ENCODE results near the gene DOCK1. TPM values are rescaled to one million over a fixed set of nuclear protein-coding genes. Genes with fewer than 3 reads are reported as not detected.

DOCK1 gene
- total RNA-seq (ENCODE audit: low replicate concordance), result 67.0 and 72.6 TPM in 2 replicates

- Histone ChIP-seq H3K4me3 (peak within 1 kb of the TSS; percentile 97), H3K4me1 (no peaks in the 10 kb centered on the region), H3K4me2 (peak within 1 kb of the TSS; percentile 89), H3K79me2 (ENCODE audit: low read depth) (peaks cover 51% of the 10 kb centered on the region), H2AFZ (replicated peaks) (peak within 1 kb of the TSS; percentile 95), H3K27ac (no peak within 1 kb of the TSS), H3K9ac (peak within 1 kb of the TSS; percentile 61), H3K9me3 (ENCODE audit: low read depth) (no peaks in the 10 kb centered on the region), H3K36me3 (no peaks in the 10 kb centered on the region), H4K20me1 (ENCODE audit: low read depth) (peaks cover 39% of the 10 kb centered on the region), H3K27me3 (no peaks in the 10 kb centered on the region), H3F3A (ENCODE audit: low read depth) (no peaks in the 10 kb centered on the region)
- Mint-ChIP-seq H3K4me3 (peak within 1 kb of the TSS; percentile 96), H3K27ac (peak within 1 kb of the TSS; percentile 98), H3K4me1 (peaks cover 19% of the 10 kb centered on the region), H3K36me3 (peaks cover 5% of the 10 kb centered on the region), H3K27me3 (ENCODE audit: insufficient read depth, low read depth) (peaks cover 10% of the 10 kb centered on the region), H3K9me3 (peaks cover 2% of the 10 kb centered on the region)
- DNase-seq (ENCODE audit: low spot score), result peak; percentile 86
- TF ChIP-seq CTCF (IDR thresholded peaks at IDR 0.05) (no peak), EZH2 (IDR thresholded peaks at IDR 0.05) (no peak), EZH2phosphoT487 (IDR thresholded peaks at IDR 0.05) (no peak)
These were observed at the start of gene DOCK1 for GRCh38 chr10:126904818-126905701. DOCK1 (plus strand) TSS chr10:126905428; CDS start chr10:126905518, 90 bp downstream.

GRCh38 chr10:126857178-126857806, 47.9 kb upstream of the DOCK1 start:
- Histone ChIP-seq H3K27me3 (no peaks in the 10 kb centered on the region), H4K20me1 (ENCODE audit: low read depth) (no peaks in the 10 kb centered on the region), H3F3A (ENCODE audit: low read depth) (no peaks in the 10 kb centered on the region), H3K4me1 (no peaks in the 10 kb centered on the region), H3K9ac (no peak overlapping the region), H3K36me3 (no peaks in the 10 kb centered on the region), H3K4me3 (no peak overlapping the region), H3K79me2 (ENCODE audit: low read depth) (no peaks in the 10 kb centered on the region), H3K9me3 (ENCODE audit: low read depth) (no peaks in the 10 kb centered on the region), H3K4me2 (no peak overlapping the region), H3K27ac (no peak overlapping the region), H2AFZ (replicated peaks) (no peak overlapping the region)
- no peaks in the 10 kb centered on the region for H3K4me1 Mint-ChIP-seq
- peak; percentile 23 for TF ChIP-seq CTCF (IDR thresholded peaks at IDR 0.05)
- TF ChIP-seq EZH2 (IDR thresholded peaks at IDR 0.05), result no peak
- H3K9me3 Mint-ChIP-seq, result no peaks in the 10 kb centered on the region
- DNase-seq (ENCODE audit: low spot score), result no peak
- H3K27me3 Mint-ChIP-seq (ENCODE audit: insufficient read depth, low read depth), result no peaks in the 10 kb centered on the region
- H3K27ac Mint-ChIP-seq, result no peak overlapping the region
- H3K4me3 Mint-ChIP-seq, result no peak overlapping the region
- no peaks in the 10 kb centered on the region for H3K36me3 Mint-ChIP-seq

GRCh38 chr10:126867567-126868365, 37.5 kb upstream of the DOCK1 start:
- no peaks in the 10 kb centered on the region for H3K79me2 ChIP-seq (ENCODE audit: low read depth)
- no peak overlapping the region for H3K9ac ChIP-seq
- no peak overlapping the region for H3K4me3 ChIP-seq
- H3K4me1 ChIP-seq, result peaks cover 7% of the 10 kb centered on the region
- Mint-ChIP-seq H3K4me1 (peaks cover 7% of the 10 kb centered on the region), H3K27me3 (ENCODE audit: insufficient read depth, low read depth) (peaks cover 2% of the 10 kb centered on the region), H3K4me3 (no peak overlapping the region), H3K9me3 (peaks cover 3% of the 10 kb centered on the region), H3K27ac (no peak overlapping the region), H3K36me3 (no peaks in the 10 kb centered on the region)
- H4K20me1 ChIP-seq (ENCODE audit: low read depth), result no peaks in the 10 kb centered on the region
- TF ChIP-seq CTCF (IDR thresholded peaks at IDR 0.05) (no peak), EZH2 (IDR thresholded peaks at IDR 0.05) (no peak), EZH2phosphoT487 (IDR thresholded peaks at IDR 0.05) (no peak)
- H3K9me3 ChIP-seq (ENCODE audit: low read depth), result no peaks in the 10 kb centered on the region
- H3K4me2 ChIP-seq, result no peak overlapping the region
- H3K27ac ChIP-seq, result no peak overlapping the region
- H3K27me3 ChIP-seq, result no peaks in the 10 kb centered on the region
- DNase-seq (ENCODE audit: low spot score), result no peak
- peaks cover 3% of the 10 kb centered on the region for H3F3A ChIP-seq (ENCODE audit: low read depth)
- H2AFZ ChIP-seq (replicated peaks), result no peak overlapping the region
- H3K36me3 ChIP-seq, result no peaks in the 10 kb centered on the region
